Mesothelial cell of epicardium (in vitro differentiated cells): Measurements from ENCODE around the gene ENO1. TPM values are rescaled to one million over a fixed set of nuclear protein-coding genes. Genes with fewer than 3 reads are reported as not detected.

Experiments used
- DNase-seq, 2 experiments: peaks; one replicate each; pipeline ENCODE4 v3.0.0; 2021; ENCODE audit warnings: low spot score in 2 of 2; ENCODE audit not compliant: unreplicated experiment in 2 of 2
- H3K27ac Mint-ChIP-seq: 2 replicates; pipeline ENCODE4 v1.8.0; 2021; ENCODE audit warnings: mixed read lengths
- H3K27me3 Mint-ChIP-seq: 2 replicates; pipeline ENCODE4 v1.8.0; 2021; ENCODE audit warnings: low read depth, mixed read lengths
- H3K36me3 Mint-ChIP-seq: 2 replicates; pipeline ENCODE4 v1.8.0; 2021; ENCODE audit warnings: mixed read lengths
- H3K4me1 Mint-ChIP-seq: 2 replicates; pipeline ENCODE4 v1.8.0; 2021; ENCODE audit warnings: mixed read lengths
- H3K4me3 Mint-ChIP-seq: 2 replicates; pipeline ENCODE4 v1.8.0; 2021; ENCODE audit warnings: mild to moderate bottlenecking, moderate library complexity, mixed read lengths
- H3K9me3 Mint-ChIP-seq: 2 replicates; pipeline ENCODE4 v1.8.0; 2021; ENCODE audit warnings: mixed read lengths
- total RNA-seq: library from RNA; stranded (reverse); gene quantifications from 3 replicates; pipeline ENCODE4 v1.2.1, GENCODE V29; 2021
- TF ChIP-seq, protein P1 (sequence below): fragments of 200-600 bp; sonication (generic); IDR thresholded peaks from one replicate; pipeline ENCODE4 v1.5.0; 2021; ENCODE audit warnings: antibody characterized with exemption; ENCODE audit not compliant: unreplicated experiment

Gene ENO1
- total RNA-seq, 1 donor from 2014 or later = 1,030 TPM

DNA sequence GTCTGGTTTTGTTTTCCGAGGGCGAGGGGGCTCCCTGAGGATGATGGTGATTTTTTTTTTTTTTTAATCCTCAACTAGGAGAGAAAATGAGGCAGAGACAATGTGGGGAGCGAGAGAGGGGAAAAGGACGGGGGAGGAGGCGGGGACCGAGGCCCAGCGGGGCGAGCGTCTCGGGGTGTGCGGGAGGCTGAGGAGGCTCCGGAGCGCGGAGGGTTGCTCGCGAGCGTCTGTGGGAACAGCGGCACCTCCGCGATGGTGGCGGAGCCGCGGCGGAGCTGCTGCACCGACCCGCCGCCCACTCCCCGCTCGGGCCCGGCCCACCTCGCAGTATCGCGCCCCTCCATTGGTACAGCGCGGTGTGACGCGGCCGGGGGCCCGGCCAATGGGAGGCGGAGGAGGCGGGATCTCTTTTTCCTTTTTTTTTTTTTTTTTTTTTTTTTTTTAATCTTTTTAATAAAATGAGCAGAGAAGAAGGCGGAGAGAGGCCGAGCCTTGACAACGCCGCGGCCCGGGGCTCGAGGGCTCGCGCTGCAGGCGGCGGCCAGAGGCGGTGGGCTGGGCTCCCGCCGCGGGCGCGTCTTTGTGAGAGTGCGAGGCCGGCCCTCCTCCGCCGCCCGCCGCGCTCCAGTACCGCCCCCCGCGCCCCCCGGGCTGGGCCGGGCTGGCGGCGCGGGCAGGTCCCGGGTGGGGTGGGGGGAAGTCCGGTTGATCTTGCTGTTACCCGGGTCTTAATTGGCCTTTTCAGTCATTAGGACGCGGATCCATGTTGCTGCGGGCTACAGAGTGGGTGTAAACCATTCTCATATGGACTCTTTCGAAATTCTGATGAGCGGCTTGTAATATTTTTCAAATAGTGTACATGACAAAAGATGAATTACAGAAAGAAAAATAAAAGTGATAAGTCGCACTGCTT is 60.8 kb downstream of the ENO1 start, which contains the start of gene RERE:
Gene RERE, minus strand, starts transcription at position 229 of the 913 bp plus-strand sequence.
- peaks cover 57% of the 10 kb centered on the region for H3K4me1 Mint-ChIP-seq
- H3K36me3 Mint-ChIP-seq = no peaks in the 10 kb centered on the region
- H3K4me3 Mint-ChIP-seq = peak within 1 kb of the TSS; percentile 82
- no peaks in the 10 kb centered on the region for H3K27me3 Mint-ChIP-seq
- peak within 1 kb of the TSS; percentile 98 for H3K27ac Mint-ChIP-seq
- TF ChIP-seq, protein P1, sequence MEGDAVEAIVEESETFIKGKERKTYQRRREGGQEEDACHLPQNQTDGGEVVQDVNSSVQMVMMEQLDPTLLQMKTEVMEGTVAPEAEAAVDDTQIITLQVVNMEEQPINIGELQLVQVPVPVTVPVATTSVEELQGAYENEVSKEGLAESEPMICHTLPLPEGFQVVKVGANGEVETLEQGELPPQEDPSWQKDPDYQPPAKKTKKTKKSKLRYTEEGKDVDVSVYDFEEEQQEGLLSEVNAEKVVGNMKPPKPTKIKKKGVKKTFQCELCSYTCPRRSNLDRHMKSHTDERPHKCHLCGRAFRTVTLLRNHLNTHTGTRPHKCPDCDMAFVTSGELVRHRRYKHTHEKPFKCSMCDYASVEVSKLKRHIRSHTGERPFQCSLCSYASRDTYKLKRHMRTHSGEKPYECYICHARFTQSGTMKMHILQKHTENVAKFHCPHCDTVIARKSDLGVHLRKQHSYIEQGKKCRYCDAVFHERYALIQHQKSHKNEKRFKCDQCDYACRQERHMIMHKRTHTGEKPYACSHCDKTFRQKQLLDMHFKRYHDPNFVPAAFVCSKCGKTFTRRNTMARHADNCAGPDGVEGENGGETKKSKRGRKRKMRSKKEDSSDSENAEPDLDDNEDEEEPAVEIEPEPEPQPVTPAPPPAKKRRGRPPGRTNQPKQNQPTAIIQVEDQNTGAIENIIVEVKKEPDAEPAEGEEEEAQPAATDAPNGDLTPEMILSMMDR = no peak
- peak; percentile 91 to 99 for DNase-seq
- H3K9me3 Mint-ChIP-seq = no peaks in the 10 kb centered on the region

DNA sequence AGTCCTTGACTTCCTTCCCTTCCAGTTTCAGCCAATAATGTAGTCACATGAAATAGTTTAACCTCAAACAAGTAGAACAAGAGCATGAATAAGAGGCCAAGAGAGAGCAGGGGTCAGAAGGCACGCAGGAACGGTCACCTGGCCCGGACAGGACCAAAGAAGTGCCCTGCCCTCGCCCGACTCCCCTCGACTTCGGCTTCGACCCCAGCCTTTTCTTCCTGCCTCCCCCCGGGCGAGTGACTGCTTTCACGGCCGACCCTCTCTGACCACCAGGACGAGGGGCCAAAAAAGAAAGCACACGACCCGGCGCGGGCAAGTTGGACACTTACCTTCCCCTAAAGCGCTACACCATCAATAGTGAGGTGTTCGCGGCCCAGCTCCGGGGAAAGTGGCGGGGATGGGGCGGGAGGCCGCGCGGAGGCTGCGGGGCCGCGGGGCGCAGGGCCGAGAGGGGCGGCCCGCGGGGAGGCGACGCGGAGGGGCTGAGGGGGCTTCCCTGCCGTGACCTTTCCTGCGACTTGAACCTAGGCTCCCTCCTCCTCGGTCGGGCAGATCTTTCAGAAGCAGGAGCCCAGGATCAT is 61.6 kb downstream of the ENO1 start:
- peak in 1 of 2 experiments; percentile 48 for DNase-seq
- no peaks in the 10 kb centered on the region for H3K27me3 Mint-ChIP-seq
- H3K9me3 Mint-ChIP-seq = no peaks in the 10 kb centered on the region

DNA sequence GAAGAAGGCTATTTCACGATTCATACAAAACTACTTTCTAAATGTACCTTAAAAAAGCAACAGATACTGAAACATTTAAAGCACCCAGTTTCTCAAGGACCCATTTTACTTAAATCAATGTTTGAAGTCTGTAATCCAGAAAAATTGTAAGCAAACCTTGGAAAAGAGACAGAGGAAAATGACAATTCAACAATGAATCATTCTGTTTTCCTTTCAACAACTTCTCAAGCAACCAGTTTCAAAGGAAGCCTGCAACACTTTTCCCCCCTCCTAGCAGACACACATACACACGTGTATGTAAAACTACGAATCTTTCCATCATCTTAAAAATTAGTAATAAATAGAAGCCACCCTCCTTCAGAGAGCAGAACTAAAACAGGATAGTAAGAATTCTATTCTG is 62.2 kb downstream of the ENO1 start:
- TF ChIP-seq, protein P1 = no peak
- DNase-seq = no peak
- Mint-ChIP-seq H3K9me3 (no peaks in the 10 kb centered on the region), H3K4me3 (peak overlapping the region; percentile 82), H3K27ac (peak overlapping the region; percentile 96), H3K27me3 (no peaks in the 10 kb centered on the region), H3K4me1 (peaks cover 54% of the 10 kb centered on the region), H3K36me3 (no peaks in the 10 kb centered on the region)

More for the DNA sequence above, 61.6 kb downstream of the ENO1 start:
- Mint-ChIP-seq H3K4me3 (peak overlapping the region; percentile 82), H3K4me1 (peaks cover 52% of the 10 kb centered on the region), H3K36me3 (no peaks in the 10 kb centered on the region), H3K27ac (peak overlapping the region; percentile 98)
- TF ChIP-seq, protein P1 = no peak

DNA sequence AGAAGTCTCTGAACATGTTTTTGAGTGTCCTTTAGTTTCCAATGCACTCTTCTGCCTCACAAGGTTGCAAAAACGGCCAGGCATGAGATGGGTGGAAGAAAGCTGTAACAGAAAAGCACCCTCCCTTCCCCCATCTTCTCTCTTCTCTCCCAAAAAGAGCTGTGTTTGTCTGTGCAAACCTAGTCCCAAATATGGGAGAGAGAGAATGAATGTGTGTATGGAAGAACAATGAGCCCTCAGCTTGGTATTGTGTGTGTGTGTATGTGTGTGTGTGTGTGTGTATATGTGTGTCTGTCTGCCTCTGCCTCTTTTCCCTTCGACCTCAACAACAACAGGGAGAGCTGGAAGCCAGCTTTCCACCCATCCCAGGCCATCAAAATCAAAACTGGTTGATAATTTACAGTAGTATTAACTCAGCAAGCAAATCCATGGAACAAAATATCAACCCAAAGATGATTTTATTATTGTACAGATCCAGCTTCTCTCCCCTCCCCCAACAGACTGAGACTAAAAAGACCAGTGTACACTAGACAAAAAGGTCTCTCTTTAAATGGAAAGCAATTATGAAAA is 62.8 kb downstream of the ENO1 start:
- TF ChIP-seq, protein P1 = no peak
- Mint-ChIP-seq H3K9me3 (no peaks in the 10 kb centered on the region), H3K27me3 (no peaks in the 10 kb centered on the region), H3K27ac (peak overlapping the region; percentile 96), H3K4me3 (peak overlapping the region; percentile 82), H3K36me3 (no peaks in the 10 kb centered on the region), H3K4me1 (peaks cover 54% of the 10 kb centered on the region)
- no peak for DNase-seq

DNA sequence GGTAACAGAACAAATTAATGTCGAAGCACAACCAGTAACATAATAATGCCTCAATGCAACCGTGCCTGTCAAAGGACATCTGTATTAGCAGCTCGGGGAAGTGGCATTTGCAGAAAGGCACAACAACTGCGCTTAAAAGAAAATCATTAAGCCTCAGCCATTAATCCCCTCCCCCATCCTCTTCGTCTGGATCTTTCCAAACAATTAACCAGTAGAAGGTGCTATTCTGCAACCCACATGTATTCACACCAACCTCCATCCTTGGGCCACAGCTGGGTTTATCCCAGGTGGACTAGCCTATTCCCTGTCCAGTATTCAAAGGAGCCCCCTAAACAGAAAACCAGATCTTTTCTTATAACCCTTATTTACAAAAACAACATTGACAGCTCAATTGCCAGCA is 63.6 kb downstream of the ENO1 start:
- Mint-ChIP-seq H3K4me3 (peak overlapping the region; percentile 82), H3K4me1 (peaks cover 55% of the 10 kb centered on the region), H3K27ac (peak overlapping the region; percentile 96), H3K9me3 (no peaks in the 10 kb centered on the region), H3K36me3 (no peaks in the 10 kb centered on the region), H3K27me3 (no peaks in the 10 kb centered on the region)
- DNase-seq = no peak
- TF ChIP-seq, protein P1 = no peak
